ENCODE data around the gene FLT3.
"Not testable (repeated sequence)": the region's sequence is repeated elsewhere in the genome, so short reads cannot be mapped to it uniquely, and the experiment has no call there.

GRCh38 chr13:28032438-28032837 lies 67.9 kb downstream of the FLT3 start:
- TF ChIP-seq EP300, CTCF, POLR2A (IDR thresholded peaks at IDR 0.05): not testable (repeated sequence)

Measured in sigmoid colon (tissue), 4 donors.